Measurements from ENCODE around the gene MIAT.

MIAT gene

GRCh38 chr22:26708256-26709009 lies 51.0 kb downstream of the MIAT start (continued):
- no peak for TF ChIP-seq ZSCAN5A (tag by site-specific recombination; IDR thresholded peaks at IDR 0.05)

GRCh38 chr22:26709617-26710390 lies 52.4 kb downstream of the MIAT start:
- Histone ChIP-seq H3K27ac (ENCODE audit: extremely low read depth, low read depth, low read length) (no peak overlapping the region), H3K9me3 (ENCODE audit: control insufficient read depth, insufficient read depth, low read depth, low read length) (no peaks in the 10 kb centered on the region; the same call in 1 of the 2 replicates), H3K4me1 (ENCODE audit: control insufficient read depth, insufficient read depth, low read length) (no peaks in the 10 kb centered on the region), H3K4me3 (ENCODE audit: low read depth, low read length) (no peak overlapping the region), H3K36me3 (ENCODE audit: control insufficient read depth in 2 of 2, insufficient read depth in 1 of 2, low read length in 2 of 2) (no peaks in the 10 kb centered on the region)
- ChIA-PET POLR2A (interaction anchor here (0.7 kb wide), 1 partner anchor 11 kb away, joined by 4 read pairs; no protein-coding TSS in a partner anchor), CTCF (interaction anchor here (0.6 to 1.5 kb wide), 3 partner anchors 36 to 778 kb away, joined by 3 to 5 read pairs (median 3); no protein-coding TSS in a partner anchor)
- TF ChIP-seq SCRT2 (tag by site-specific recombination; IDR thresholded peaks at IDR 0.05) (no peak), ZNF404 (tag by site-specific recombination; IDR thresholded peaks at IDR 0.05) (no peak), ZNF16 (tag by site-specific recombination; IDR thresholded peaks at IDR 0.05; ENCODE audit: low read depth) (no peak), ZSCAN23 (tag by site-specific recombination; IDR thresholded peaks at IDR 0.05) (no peak), ZBTB7A (tag by site-specific recombination; IDR thresholded peaks at IDR 0.05; ENCODE audit: low read depth) (no peak), ZBTB48 (tag by site-specific recombination; IDR thresholded peaks at IDR 0.05) (no peak), ZNF555 (tag by site-specific recombination; conservative IDR thresholded peaks at IDR 0.05) (no peak), ZNF350 (tag by site-specific recombination; IDR thresholded peaks at IDR 0.05) (no peak), ZNF677 (tag by site-specific recombination; IDR thresholded peaks at IDR 0.05) (no peak), ZNF510 (tag by site-specific recombination; IDR thresholded peaks at IDR 0.05; ENCODE audit: insufficient replicate concordance) (no peak), ZIC2 (tag by site-specific recombination; IDR thresholded peaks at IDR 0.05) (no peak), PRDM2 (tag by site-specific recombination; IDR thresholded peaks at IDR 0.05; ENCODE audit: borderline replicate concordance) (no peak)

Data from HEK293 (cell line).